GM12872 (cell line): ENCODE results near the gene PPFIA3.

Experiments
- TF ChIP-seq, protein P1 (sequence below): IDR thresholded peaks from 3 replicates; pipeline ENCODE4 v1.5.1; 2011; ENCODE audit warnings: low read depth, mild to moderate bottlenecking, low read length, moderate library complexity; ENCODE audit not compliant: insufficient read depth

The PPFIA3 gene

DNA sequence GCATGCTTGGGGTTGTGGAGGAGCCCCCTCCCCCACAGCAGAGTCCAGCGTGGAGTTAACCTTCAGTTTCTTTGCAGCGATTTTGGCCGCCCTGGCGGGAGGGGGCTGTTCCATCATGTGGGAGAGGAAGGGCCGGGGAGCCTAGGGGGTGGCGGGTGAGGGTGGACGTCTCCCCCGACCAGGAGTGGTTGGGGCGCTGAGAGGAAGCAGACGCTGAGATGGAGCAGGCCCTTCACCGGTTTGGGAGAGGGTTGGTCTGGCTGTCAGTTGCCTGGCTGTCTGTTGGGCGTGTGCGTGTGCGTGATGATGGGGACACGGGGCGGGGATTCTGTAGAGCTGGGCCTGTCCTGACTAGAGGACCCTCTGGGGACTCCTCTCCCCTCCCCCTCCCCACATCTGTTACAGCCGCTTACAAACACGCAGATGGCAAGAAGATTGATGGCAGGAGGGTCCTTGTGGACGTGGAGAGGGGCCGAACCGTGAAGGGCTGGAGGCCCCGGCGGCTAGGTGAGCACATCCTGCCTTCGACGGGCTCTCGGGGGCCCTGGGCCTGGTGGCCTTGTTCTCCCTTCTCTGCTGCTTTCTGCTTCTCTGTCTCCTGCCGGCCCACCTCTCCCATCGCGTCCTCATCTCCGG is 15.0 kb upstream of the PPFIA3 start:
- TF ChIP-seq, protein P1, sequence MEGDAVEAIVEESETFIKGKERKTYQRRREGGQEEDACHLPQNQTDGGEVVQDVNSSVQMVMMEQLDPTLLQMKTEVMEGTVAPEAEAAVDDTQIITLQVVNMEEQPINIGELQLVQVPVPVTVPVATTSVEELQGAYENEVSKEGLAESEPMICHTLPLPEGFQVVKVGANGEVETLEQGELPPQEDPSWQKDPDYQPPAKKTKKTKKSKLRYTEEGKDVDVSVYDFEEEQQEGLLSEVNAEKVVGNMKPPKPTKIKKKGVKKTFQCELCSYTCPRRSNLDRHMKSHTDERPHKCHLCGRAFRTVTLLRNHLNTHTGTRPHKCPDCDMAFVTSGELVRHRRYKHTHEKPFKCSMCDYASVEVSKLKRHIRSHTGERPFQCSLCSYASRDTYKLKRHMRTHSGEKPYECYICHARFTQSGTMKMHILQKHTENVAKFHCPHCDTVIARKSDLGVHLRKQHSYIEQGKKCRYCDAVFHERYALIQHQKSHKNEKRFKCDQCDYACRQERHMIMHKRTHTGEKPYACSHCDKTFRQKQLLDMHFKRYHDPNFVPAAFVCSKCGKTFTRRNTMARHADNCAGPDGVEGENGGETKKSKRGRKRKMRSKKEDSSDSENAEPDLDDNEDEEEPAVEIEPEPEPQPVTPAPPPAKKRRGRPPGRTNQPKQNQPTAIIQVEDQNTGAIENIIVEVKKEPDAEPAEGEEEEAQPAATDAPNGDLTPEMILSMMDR, result no peak

DNA sequence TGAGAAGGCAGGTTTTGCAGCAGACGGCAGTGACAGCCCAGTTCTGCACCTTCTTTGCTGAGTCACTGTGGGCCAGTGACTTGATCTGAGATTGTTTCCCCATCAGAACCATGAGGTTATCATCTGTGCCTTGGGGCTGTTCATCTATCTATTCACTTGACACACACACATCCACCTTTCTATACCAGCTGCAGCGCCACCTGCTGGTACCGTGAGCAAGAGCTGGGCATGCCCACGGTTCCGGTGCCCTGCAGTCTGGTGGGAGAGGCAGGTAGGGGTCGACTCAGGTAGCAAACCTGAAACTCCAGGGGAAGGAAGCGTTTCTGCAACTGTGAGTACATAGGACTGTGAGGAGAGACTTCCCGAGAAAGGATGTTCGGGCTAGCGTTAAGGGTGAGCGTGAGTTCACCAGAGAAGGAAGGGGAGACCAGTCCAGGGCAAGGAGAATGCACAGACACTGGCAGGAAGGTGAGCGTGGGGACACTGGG is 12.7 kb upstream of the PPFIA3 start:
- TF ChIP-seq, protein P1, result peak; percentile 91

DNA sequence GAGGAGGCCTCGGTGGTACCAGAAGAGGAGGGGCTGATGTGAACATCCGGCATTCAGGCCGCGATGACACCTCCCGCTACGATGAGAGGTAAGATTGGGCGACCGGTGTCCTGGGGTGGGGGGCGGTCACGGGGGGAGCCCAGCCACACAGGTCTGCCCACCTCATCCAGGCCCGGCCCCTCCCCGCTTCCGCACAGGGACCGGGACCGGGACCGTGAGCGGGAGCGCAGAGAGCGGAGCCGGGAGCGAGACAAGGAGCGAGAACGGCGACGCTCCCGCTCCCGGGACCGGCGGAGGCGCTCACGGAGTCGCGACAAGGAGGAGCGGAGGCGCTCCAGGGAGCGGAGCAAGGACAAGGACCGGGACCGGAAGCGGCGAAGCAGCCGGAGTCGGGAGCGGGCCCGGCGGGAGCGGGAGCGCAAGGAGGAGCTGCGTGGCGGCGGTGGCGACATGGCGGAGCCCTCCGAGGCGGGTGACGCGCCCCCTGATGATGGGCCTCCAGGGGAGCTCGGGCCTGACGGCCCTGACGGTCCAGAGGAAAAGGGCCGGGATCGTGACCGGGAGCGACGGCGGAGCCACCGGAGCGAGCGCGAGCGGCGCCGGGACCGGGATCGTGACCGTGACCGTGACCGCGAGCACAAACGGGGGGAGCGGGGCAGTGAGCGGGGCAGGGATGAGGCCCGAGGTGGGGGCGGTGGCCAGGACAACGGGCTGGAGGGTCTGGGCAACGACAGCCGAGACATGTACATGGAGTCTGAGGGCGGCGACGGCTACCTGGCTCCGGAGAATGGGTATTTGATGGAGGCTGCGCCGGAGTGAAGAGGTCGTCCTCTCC is 11.5 kb upstream of the PPFIA3 start:
- TF ChIP-seq, protein P1, result no peak

DNA sequence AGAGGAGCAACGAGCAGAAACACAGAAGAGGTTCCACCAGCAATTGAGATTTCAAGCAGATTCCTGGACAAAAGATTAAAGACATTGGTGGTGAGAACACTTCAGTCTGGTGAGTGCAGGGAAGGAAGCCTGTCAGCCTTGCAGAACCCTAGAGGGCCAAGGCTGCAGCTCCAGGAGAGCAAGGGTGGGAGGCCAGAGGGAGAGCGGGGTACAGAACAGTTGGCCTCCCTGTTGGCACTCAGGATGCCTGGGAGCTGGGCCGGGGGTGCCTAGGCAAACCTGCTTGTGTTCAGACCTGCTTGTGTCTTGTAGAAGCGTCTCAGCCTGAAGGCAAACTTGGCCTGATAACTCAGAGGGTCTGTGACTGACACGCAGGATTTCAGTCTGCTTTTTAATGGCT is 10.3 kb upstream of the PPFIA3 start:
- TF ChIP-seq, protein P1, result no peak

DNA sequence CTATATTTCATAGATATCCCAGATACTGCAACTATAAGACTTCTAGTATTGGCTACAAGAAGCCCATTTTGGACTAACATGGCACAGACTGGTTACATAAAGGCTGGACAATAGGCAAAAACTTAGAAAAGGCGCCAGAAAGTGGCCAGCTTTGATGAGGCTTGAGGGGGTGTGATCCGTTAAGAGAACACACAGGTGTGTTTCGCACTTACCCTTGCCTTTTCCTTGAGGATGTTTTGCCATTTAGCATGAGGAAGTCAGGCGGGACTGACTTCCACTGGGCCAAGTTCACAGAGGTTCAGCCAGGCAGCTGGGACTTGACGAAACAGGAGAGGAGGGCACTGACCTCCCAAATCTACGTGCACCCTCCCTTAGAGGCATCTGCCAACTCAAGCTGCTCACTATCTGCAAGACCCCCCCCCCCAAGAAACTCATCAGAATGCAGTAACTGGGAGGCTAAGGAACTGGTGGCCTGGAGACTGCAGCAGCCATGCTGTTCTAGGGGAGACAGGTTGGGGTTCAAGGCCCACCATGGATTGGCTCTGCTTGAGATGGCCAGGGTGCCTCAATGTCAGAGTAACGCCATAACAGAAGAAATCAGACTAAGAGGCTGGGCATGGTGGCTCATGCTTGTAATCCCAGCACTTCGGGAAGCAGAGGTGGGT is 9.6 kb upstream of the PPFIA3 start:
- TF ChIP-seq, protein P1, result no peak

DNA sequence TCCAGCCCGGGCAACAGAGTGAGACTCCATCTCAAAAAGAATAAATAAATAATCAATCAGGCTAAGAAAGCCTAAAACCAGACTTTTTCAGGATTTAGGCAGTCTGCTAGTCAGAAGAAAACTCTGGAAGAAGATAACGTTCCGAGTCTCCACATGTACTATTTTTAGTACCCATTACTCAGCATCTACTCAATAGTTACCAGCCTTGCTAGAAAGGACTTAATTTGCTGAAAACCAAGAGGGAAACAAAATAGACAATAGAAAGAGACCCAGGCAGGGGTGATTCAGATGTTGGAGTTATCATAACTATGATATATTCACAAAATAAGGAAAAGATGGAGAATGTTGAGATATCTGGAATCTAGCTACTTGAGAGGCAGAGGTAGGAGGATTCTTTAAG is 8.8 kb upstream of the PPFIA3 start:
- TF ChIP-seq, protein P1, result no peak
